SH-SY5Y (cell line): ENCODE data around the gene SLC22A7.

Experiments used
- GATA2 ChIP-seq: IDR thresholded peaks from 2 replicates; pipeline ENCODE4 v1.6.1; 2011; ENCODE audit warnings: mild to moderate bottlenecking, low read depth, low read length
- GATA3 ChIP-seq: IDR thresholded peaks from 2 replicates; pipeline ENCODE4 v1.6.1; 2011; ENCODE audit warnings: low read depth, mild to moderate bottlenecking, low read length, moderate library complexity

GRCh38 chr6:43277306-43277642 is 20.8 kb upstream of the SLC22A7 start:
- TF ChIP-seq GATA2 = no peak
- no peak for TF ChIP-seq GATA3
